COR-L47 (cell line): ENCODE results near the gene SLCO2A1.

Experiments used
- DNase-seq: peaks from one replicate; lab custom pipeline; 2025; lab: John Stamatoyannopoulos, UW

The SLCO2A1 gene

DNA sequence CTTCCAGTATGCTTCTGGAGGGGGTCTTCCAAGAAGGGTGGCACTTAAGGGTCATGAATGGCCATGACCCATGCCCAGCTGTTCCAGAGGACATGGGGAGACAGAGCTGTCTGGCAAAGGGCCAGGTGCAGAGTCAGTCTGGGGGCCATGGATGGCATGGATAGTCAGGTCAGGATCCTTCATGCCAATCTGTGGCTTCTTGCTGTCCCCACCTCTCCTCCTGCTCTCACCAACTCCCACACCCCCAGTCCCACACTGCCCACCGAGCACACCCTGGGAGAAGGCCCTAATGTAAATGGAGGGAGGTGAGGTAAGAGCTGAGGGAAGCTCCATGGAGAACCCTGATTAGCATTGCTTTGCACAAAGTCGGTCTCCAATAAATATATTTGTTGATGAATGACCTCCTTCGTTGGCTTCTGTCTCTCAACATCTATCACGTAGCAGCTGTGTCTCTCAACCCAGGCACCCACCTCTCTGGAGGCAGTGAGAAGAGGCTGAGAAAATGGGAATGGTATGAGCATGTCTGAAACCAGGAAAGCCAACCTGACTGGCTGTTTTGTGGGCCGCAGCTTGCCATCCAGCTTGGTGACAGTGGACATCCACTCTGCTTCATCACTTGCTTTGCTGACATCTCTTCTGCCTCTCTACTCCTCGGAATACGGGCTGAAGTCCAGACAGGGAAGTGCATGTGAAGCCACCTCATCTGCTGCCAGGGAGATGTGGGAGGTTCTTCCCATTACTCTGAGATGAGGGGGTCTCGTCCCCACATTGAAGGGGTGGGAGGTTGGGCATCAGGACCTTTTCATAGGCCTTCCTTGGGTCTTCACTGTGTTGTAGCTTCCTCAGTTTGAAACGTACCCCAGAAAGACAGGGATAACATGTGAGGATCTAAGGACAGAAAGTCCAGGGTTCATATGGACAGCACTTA lies 96.4 kb downstream of the SLCO2A1 start:
- no peak for DNase-seq

DNA sequence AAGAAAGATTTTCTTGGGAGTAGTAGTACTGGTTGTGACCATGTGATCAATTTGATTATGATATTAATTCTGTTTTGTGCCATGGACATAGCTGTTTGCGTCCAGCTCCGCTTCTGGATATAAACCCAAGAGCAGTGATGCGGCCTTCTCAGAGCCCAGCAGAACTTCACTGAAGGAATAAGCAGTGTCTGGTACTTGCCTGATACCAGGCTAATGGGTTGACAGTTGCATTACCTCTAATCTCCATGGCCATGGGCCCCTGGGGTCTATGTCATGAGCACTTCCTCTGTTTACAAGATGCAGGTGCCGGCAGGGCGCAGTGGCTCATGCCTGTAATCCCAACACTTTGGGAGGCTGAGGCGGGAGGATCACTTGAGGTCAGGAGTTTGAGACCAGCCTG lies 97.7 kb downstream of the SLCO2A1 start:
- no peak for DNase-seq

DNA sequence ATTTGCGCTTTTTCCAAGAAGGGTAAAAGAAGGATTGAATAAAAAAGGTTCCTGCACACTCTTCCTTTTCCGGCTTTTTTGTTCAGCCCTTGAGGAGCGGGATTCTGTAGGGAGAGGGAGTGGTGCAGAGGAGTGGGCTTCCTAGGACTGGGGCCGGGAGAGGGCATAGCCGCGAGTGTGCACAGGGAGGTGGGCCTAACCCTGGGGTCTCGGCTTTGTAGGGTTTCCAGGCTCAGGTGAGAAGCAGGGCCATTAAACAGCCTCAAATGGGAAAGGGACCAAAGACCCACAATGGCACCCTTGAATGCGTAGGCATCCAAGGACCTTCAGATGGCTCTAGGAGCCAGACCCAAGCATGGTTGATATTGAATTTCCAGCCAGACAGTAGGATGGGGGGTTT lies 98.6 kb downstream of the SLCO2A1 start:
- no peak for DNase-seq

DNA sequence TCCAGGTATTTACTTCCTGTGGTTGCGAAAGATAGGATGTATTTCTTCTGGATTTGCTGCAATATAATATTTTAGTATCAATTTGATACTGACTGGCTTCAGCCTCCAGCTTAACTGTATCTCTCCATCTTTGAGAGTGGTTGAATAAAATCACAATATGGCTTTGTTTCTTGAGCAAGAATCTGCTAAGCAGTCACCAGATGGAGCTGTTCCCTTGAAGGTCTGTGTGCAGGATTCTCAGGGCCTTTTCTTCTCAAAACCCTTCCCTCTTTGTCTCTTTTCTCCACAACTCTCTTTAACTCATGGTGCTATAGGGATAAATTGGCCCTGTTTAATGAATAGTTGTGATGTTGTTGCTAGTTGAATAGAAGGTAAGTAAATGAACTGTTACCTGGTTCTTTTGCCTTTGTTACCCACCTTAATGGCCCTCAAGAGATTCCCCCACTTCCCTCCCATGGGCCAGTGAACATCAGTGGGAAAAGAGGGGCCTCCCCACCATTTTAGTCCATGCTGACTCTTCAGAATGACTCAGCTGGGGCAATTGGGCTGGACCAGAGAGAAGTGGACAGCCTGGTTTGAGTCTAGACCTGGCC lies 99.3 kb downstream of the SLCO2A1 start:
- peak; percentile 69 for DNase-seq

DNA sequence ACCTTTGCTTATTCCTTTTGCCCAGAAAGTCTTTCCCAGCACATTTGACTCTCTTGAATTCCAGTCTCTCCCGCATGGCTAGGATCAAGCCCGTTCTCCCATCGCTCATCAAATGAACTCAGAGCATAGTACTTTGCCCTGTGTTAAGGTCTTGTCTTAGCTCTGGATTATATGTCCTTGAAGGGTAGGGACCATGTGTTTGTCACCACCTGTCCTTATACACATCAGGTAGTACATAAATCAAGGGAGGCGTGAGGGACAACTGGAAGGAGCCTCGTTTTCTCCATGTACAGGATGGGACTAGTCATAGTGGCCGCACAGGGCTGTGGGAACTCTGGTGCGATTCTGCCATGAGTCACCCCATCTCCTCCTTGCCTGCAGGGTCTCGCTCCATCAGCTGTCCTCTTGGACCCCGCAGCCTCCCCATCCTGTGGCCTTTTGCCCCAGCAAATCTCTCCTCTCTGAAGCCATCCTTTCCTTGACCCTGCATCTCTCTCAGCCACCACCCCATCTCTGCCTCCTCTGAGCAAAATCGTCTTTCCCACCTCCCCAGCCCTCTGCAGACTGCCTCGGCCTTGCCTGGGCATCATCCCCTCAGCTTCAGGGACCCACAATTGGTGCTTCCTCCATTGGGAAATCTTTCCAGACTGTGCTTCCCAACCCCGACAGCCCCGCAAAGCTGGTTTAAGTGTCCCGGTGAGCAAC lies 100.7 kb downstream of the SLCO2A1 start:
- no peak for DNase-seq

DNA sequence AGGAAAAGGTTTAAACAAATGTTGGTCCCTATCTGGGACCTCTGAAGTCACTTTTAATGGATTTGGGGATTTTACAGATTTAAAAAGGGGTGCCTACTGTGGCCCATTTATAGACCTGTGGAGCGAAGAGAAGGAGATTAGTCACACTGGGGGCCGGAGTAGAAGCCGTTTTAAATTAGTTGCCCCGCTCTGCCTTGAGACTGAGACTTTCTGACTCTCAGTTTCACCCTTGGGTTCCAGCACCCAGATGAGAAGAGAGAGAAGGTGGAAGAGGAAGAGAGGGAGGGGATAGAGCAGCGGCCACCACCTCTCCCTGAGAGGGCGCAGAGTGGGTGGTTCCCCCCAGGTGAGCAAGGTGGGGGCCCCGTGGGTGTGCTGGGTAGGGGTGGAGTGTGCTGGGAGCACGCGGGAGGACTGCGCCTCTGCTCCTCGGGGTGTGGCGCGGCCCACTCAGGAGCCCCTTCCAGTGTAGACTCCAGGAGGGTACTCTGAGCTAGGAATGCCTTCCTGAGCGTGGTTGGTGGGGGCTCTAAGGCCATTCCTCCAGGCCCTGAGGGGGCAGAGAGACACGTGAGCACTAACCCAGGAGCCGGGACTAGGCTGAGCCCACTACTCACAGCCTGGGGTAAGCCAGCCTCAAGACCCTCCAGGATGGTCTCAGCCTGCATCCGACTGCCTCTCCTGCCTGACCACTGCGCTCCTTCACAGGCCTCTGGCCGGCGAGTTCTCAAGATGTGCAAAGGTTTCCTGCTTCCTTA lies 101.4 kb downstream of the SLCO2A1 start:
- DNase-seq: no peak

DNA sequence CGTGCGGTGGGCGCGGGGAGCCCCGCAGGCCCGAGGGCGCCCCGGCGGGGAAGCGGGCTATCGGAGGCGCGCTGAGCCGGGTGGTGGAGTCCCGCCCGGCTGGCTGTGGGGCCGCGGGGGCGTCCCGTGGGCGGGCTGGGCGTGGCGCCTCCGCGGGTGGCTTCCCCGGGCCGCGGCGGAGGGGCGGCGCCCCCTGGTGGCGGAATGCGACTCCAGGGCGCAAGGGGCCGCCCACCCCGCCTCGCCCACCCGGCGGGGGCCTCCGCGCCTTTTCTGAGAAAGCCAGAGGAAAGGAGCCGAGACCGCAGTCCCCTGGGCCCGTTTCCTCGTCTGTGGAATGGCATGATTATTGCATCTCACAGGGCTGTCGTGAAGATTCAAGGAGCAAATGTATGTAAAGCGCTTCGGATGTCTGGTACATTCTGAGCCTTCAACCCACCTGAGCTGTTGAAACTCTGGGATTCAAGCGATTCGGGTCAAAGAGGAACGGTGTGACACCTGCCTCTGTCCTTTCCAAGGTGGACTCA lies 102.1 kb downstream of the SLCO2A1 start:
- peak; percentile 18 for DNase-seq

DNA sequence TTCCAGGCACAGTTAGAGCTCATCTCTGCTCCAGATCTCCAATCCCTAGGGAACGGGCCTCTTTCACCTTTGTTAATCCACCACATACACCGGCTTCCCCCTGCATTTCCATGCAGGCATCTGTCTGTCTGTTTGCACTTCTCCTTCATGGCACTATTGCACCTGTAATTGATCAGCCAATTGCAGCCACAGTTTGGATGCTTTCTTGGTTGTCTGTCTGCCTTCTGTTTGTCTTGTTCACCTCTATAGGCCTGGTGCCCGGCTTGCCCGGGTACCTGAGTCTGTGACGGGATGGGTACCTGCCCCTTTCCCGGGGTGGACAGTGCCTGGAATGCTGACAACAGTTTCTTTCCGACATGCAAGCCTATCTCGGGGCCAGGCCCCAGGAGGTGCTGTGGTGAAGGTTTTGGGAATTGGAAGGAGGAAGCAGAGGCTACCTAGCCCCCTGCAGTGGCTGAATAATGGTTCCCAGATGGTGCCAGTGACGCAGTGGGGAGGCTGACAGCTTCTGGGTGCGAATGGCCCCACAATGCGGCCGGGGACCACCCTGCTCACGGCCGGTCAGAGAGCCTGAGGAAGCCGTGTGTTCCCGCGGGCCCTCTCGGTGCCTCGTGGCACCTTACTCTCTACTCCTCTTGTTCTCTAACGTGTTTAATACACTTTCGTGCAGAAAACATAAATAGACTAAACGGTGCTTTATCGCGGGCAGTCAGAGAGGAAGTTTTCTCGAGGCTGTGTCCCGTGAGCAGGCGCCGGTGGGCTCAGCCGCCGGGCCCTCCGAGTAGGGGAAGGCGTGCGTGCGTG lies 102.8 kb downstream of the SLCO2A1 start:
- no peak for DNase-seq

DNA sequence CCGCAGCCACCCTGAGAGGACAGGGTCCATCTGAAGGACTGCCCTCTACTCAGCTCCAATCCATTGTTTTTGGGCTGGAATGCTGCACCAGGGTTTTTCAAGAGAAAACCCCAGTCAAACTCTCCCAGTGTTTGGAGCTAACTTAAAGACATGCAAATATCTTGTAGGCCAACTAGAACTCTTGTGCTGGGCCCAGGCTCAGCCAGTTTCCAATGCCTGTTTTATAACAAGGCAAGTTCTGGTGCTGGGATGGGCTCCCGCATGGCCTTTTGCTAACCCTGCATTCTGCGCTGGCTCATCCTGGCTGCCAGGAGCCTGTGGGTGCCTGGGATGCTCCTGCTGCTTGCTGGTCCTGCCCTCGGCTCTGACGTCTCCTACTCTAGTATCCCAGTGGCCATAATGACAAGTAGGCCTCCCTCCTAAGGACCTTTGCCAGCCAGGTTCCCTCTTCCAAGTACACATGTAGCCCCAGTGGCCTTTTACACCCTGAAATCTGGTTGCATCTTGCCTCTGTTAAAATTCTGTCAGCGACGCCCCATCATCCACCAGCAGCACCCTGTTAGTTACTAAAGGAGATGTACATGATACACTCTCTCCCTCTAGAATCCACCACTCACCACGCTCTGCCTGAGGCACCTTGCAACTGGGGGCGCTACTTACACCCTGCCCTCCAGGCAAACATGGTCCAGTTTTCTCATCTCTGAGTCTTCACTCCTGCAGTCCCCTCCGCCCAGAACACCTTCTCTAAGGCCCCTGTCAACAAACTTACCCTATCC lies 103.6 kb downstream of the SLCO2A1 start:
- no peak for DNase-seq

DNA sequence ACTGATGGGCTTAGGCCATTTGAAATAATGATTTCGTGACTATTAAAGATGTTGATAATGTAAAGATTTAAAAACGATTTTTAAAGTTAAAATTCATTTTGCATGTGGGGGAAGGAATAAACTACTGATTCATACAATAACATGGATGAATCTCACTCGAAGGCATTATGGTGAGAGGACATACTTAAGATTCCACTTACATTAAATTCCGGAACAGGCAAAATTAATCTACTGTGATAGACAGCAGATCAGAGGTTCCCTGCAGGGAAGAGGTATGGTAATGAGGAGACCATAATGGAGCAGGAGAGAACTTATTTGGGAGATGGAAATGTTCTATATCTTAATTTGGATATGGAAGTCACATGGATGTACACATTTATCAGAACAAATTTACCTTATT lies 105.7 kb downstream of the SLCO2A1 start:
- DNase-seq: no peak

DNA sequence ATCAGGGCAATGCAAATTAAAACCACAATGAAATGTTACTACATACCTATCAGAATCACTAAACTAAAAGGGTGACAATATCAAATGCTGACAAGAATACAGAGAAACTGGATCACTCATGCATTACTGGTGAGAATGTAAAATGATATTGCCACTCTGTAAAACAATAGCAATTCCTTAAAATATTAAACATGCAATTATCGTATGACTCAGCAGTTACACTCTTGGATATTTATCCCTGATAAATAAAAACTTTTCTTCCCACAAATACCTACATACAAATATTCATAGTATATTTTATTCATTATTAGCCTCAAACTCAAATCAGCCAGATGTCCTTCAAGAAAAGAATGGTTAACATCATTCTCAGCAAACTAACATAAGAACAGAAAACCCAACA lies 108.1 kb downstream of the SLCO2A1 start:
- no peak for DNase-seq

DNA sequence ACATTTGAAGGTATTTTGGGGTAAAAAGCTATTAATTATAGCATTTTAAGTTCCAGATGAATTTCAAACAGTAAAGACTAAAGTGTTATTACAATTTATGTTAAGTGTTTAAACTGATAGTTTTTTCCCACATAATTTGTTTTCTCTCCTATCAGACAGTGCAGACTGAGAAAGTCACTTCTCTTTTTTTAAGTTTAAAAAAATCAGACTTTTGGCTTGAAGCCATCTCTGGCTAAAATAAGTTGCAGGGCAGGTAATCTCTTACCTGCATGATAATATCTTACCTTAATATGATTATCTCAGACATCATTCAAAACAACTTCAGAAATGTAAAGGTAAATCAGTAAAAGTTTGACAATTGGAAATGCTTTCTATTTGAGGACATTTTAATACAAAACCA lies 112.6 kb downstream of the SLCO2A1 start:
- DNase-seq: no peak

DNA sequence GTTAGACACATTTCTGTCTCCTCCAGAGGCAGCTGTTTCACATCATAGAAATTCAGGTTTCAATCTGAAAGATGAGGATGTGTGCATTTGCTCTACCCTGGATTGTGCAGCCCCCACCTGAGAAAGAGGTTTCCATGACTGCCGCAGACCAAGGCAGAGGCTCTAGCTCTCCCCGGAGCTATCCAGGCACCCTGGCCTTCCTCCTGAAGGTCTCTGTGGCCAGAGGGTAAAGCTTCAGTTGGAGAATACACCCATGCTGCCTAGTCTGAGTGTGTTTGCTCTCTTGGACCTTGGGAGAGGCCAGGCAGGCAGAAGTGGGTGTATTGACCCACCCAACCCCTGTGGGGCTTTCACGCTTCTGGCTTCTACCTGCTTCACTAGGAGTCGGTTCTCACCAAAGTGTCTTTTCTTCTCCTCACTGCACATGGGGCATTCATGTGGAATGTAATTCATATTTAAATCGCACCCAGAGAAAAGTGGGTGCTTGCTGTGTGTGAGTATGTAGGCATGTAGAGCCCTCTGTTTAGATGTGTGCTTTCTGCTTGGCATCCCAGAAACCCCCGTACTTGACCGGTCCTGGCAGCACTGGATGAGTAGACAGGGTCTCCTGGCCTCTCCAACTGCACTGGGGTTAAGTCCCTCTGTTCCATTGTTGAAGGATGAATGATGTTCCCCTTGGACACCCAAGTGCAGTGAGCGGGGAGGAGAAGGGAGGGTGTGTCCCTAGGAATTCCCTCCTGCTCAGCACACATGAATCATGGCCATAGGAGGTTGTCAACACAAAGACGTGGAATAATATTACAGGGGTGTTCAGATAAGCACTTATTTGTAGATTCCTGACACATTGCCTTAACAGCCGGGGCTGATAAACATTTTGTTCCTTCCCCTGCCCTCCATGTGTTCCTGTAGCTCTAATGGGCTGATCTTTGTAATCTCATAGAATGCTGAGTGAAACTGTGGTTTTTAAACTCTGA lies 113.8 kb downstream of the SLCO2A1 start:
- DNase-seq: no peak

DNA sequence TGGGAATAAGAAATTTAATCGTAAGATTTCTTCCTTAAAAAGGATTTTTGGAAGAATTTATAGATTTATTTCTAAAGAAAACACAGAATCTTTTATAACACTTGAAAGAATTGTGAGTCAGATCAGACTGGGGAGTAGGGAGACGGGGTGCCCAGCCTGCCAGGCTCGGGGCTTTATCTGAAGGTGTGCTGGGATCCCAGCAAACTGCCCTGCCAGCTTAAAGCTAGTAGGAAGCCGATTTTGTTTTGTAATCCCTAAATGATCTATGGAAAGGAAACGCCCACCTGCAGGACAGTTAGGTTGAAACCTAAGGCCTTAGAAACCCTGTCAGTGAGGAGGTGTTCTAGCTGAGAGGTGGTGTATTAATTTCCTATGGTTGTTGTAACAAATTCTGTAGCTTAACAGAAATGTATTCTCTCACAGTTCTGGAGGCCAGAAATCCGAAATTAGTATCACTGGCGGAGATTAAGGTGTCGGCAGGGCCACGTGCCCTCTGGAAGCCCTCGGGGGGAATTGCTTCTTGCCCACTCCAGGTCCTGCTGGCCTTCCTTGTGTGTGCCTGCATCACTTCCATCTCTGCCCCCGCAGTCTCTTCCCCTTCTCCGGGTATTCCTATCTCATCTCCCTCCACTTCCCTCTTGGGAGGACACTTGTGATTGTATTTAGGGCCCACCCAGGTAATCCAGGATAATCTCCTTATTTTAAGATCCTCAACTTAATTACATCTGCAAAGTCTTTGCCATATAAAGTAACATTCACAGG lies 114.7 kb downstream of the SLCO2A1 start:
- DNase-seq: no peak

DNA sequence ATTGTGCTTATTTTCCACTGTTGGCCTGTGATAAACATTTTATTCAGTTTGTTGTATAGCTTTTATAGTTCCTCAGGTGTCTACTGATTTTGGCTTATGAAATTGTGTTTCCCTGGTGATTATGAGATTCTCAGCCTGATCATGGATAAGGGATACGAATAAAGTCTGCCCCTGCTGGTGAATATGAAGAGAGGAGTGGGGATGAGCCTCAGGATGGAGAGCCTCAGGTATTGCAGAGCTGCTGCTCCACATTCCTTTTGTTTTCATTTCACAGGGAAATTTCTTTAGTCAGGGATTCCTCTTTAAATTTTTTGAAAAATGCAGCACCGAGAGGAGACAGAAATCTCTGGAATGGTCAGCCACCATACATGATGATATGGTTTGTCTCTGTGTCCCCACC lies 119.3 kb downstream of the SLCO2A1 start:
- DNase-seq: no peak

DNA sequence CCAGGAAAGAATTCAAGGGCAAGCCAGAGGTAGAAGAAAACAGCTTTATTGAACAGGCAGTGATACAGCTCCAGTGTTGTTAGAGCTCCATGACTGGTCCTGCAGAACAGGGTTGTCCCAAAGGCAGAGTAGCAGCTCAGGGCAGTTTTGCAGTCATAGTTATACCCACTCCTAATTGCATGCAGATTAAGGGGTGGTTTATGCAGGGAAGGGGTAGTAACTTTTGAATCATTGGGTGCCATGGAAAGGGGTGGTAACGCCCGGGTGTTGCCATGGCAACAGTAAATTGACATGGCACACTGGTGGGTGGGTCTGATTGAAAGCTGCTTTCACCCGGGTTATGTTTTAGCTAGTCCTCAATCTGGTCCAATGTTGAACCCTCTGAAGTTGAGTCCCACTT lies 124.3 kb downstream of the SLCO2A1 start:
- DNase-seq: no peak

DNA sequence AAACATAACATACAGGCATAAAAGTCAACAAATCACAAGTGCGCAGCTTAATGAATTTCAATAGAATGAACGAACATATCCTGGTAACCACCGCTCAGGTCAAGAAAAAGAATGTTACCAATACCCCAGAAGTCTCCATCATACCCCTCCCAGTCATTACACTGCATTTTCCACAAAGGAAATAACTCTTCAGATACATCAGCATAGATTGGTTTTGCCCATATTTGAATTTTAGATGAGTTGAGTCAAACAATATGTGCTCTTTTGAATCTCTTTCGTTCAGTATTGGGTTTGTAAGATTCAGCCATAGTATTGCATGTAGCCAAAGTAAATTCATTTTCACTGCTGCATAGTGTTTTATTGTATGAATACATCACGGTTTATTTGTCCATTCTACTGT lies 127.9 kb downstream of the SLCO2A1 start:
- DNase-seq: no peak

DNA sequence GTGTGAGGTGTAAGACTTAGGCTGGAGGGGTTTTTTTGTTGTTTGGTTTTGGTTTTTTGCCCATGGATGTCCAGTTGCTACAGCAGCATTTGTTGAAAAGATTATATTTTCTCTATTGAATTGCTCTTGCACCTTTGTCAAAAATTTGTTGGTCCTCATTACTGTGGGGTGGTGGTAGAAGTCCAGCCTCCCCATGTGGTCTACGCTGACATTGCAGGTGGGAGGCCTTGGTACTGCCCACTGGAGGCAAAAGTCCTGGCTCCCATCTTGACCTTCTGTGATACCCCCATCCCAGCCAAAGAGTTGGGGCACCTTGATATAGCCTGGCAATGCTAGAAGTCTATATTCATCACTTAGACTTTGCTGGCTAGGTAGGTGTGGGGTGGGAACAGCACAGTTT lies 128.6 kb downstream of the SLCO2A1 start:
- DNase-seq: no peak
